Duodenal mucosa (tissue), 2 donors: ENCODE data around the gene ZNF236.
"Not testable (repeated sequence)": the region's sequence is repeated elsewhere in the genome, so short reads cannot be mapped to it uniquely, and the experiment has no call there.

Source experiments
- H3K27ac ChIP-seq: one replicate; pipeline ENCODE4 v1.7.0; 2013; ENCODE audit warnings: low read depth, low read length
- H3K27me3 ChIP-seq, 2 donors: one replicate each; pipeline ENCODE4 v1.7.0; 2013; ENCODE audit warnings: low read length in 2 of 2, control low read depth in 1 of 2; ENCODE audit not compliant: insufficient read depth in 2 of 2, control insufficient read depth in 1 of 2
- H3K36me3 ChIP-seq, 2 donors: one replicate each; pipeline ENCODE4 v1.7.0; 2013; ENCODE audit warnings: low read length in 2 of 2, control low read depth in 1 of 2; ENCODE audit not compliant: insufficient read depth in 2 of 2, control insufficient read depth in 1 of 2
- H3K4me1 ChIP-seq, 2 donors: one replicate each; pipeline ENCODE4 v1.7.0; 2013; ENCODE audit warnings: low read length in 2 of 2, control low read depth in 1 of 2; ENCODE audit not compliant: insufficient read depth in 2 of 2, control insufficient read depth in 1 of 2
- H3K4me3 ChIP-seq, 2 donors: one replicate each; pipeline ENCODE4 v1.7.0; 2013; ENCODE audit warnings: low read length in 2 of 2, low read depth in 1 of 2
- H3K9ac ChIP-seq, 2 donors: one replicate each; pipeline ENCODE4 v1.7.0; 2013; ENCODE audit warnings: low read length in 2 of 2, low read depth in 1 of 2
- H3K9me3 ChIP-seq, 2 donors: one replicate each; pipeline ENCODE4 v1.7.0; 2013; ENCODE audit warnings: low read length in 2 of 2, control low read depth in 1 of 2; ENCODE audit not compliant: control insufficient read depth in 1 of 2

Gene ZNF236

GRCh38 chr18:76965555-76966151 is 143.3 kb downstream of the ZNF236 start:
- H3K4me3 ChIP-seq, H3K9ac ChIP-seq, H3K9me3 ChIP-seq, H3K4me1 ChIP-seq, H3K27me3 ChIP-seq, H3K27ac ChIP-seq: not testable (repeated sequence)
- H3K36me3 ChIP-seq: peaks cover 0 to 15% of the 10 kb centered on the region in 2 donors

GRCh38 chr18:76967299-76967698 is 144.9 kb downstream of the ZNF236 start:
- H3K9ac ChIP-seq: not testable (repeated sequence)
- peaks cover 0 to 14% of the 10 kb centered on the region in 2 donors for H3K36me3 ChIP-seq

DNA sequence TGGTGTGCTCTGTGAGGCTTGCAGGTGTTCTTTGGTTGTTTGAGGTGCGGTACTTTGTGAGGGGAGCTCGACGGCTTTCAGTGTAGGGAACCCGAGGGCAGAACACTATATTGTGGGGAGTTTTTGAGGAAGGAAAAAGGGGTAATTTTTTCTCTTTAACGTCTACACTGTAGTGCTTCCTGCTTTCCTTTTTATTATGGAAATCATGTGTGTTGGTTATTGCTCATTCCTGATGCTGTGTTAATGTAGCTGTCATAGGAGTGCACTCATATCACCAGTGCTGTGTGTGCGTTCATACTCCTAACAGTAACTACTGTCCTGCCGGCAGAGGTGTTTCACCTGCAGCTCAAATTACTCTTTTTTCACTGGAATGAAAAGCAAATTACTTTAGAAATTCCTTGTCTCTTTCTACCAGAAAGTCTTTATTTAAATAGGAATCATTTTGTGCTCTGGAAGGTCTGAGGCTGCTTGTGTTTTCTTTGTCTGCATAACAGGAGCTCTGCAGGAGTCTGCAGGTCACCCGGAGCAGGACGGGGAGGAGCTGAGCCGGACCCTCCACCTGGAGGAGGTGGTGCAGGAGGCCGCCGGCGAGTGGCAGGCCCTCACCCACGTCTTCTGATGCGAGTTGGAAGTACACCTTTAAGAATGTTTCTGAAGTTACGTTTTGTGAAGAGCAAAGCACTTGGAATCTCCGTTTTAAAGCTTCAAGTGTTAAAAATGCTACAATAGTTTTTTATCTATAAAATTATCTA is 145.5 kb downstream of the ZNF236 start:
- peaks cover 0 to 5% of the 10 kb centered on the region in 2 donors for H3K4me1 ChIP-seq
- H3K27me3 ChIP-seq: no peaks in the 10 kb centered on the region
- no peak overlapping the region for H3K9ac ChIP-seq
- H3K27ac ChIP-seq: no peak overlapping the region
- H3K4me3 ChIP-seq: no peak overlapping the region
- H3K9me3 ChIP-seq: no peaks in the 10 kb centered on the region
- H3K36me3 ChIP-seq: peaks cover 0 to 14% of the 10 kb centered on the region in 2 donors

More at GRCh38 chr18:76967299-76967698, 144.9 kb downstream of the ZNF236 start:
- not testable (repeated sequence) for H3K4me1 ChIP-seq, H3K27ac ChIP-seq, H3K27me3 ChIP-seq, H3K4me3 ChIP-seq, H3K9me3 ChIP-seq

- Histone ChIP-seq H3K27me3 (no peaks in the 10 kb centered on the region), H3K4me3 (no peak overlapping the region), H3K36me3 (peaks cover 0 to 14% of the 10 kb centered on the region in 2 donors), H3K9me3 (no peaks in the 10 kb centered on the region), H3K9ac (no peak overlapping the region), H3K27ac (no peak overlapping the region), H3K4me1 (peaks cover 0 to 3% of the 10 kb centered on the region in 2 donors)
Measured at GRCh38 chr18:76970770-76971559, 148.6 kb downstream of the ZNF236 start.

DNA sequence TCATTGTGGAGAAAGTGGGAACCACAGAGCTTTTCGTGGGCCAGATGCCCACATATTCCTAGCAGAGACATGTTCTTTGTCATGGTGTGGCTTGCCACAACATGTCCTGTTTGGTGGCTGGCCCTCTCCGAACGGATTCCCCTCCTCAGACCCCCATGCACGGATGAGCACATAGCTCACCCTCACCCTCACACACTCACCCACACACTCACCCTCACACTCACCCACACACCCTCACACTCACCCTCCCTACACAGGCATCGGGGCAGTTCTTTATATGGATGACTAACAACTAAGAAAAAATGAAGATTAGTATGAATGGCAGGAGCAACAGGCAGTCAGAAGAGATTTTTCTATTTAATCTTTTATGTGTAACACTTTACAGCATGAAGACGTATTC is 149.9 kb downstream of the ZNF236 start:
- no peak overlapping the region for H3K27ac ChIP-seq
- H3K9me3 ChIP-seq: no peaks in the 10 kb centered on the region
- H3K4me3 ChIP-seq: no peak overlapping the region
- no peaks in the 10 kb centered on the region for H3K4me1 ChIP-seq
- H3K36me3 ChIP-seq: peaks cover 0 to 11% of the 10 kb centered on the region in 2 donors
- no peaks in the 10 kb centered on the region for H3K27me3 ChIP-seq
- H3K9ac ChIP-seq: no peak overlapping the region

GRCh38 chr18:76972846-76973519 is 150.6 kb downstream of the ZNF236 start:
- Histone ChIP-seq H3K9ac (no peak overlapping the region), H3K4me1 (peaks cover 5 to 6% of the 10 kb centered on the region in 2 donors), H3K9me3 (no peaks in the 10 kb centered on the region), H3K36me3 (peaks cover 0 to 11% of the 10 kb centered on the region in 2 donors), H3K27me3 (no peaks in the 10 kb centered on the region), H3K4me3 (no peak overlapping the region), H3K27ac (no peak overlapping the region)

- H3K9me3 ChIP-seq: no peaks in the 10 kb centered on the region
- no peak overlapping the region for H3K27ac ChIP-seq
- H3K4me1 ChIP-seq: peaks cover 7 to 11% of the 10 kb centered on the region in 2 donors
- H3K4me3 ChIP-seq: no peak overlapping the region
- H3K36me3 ChIP-seq: peaks cover 0 to 8% of the 10 kb centered on the region in 2 donors
- H3K9ac ChIP-seq: no peak overlapping the region
- H3K27me3 ChIP-seq: no peaks in the 10 kb centered on the region
Measured at GRCh38 chr18:76973520-76974266, 151.3 kb downstream of the ZNF236 start.

DNA sequence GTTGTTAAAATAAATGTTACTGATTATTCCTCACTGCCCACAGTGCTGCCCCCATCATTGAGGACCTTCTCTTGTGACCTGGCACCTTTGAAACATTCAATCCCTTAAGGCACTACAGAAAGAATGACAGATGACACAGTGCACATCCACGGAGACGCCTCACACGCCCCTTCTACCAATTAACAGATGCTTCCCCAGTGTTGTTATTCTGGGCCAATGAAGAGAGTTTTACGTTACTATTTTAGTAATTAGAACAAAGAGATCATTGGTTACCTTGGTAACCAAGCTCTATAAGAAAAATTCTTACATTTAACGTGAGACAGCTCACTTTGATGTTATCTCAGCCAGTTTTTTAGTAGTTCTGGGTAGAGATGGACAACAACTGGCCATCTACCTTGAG is 152.0 kb downstream of the ZNF236 start:
- no peak overlapping the region for H3K27ac ChIP-seq
- no peak overlapping the region for H3K4me3 ChIP-seq
- peaks cover 7 to 11% of the 10 kb centered on the region in 2 donors for H3K4me1 ChIP-seq
- no peaks in the 10 kb centered on the region for H3K27me3 ChIP-seq
- H3K36me3 ChIP-seq: peaks cover 0 to 4% of the 10 kb centered on the region in 2 donors
- H3K9me3 ChIP-seq: no peaks in the 10 kb centered on the region
- H3K9ac ChIP-seq: no peak overlapping the region

DNA sequence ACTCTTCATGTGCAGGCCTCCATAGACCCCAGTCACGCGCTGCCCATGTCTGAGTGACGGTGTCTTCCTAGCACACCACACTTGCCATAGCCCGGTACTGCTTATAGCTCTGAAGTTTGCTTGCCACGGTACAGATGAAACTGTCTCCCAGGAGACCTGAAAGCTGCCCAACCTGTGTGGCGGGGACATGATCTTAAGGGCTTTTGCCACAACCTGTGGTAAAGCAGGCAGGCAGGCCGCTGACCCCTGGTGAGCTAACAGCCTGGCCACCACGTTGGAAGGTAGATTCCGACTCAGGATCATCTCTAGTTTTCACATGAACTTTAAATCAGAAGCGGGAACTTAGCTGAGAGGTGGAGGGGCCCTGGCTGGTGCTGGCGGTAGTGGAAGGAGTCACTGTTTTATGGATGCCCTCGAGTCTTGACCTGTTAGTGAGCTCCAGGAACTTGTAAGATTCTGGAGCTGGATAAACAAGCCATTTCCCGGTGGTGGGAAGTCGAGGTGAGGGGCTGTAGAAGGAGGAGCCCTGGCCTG is 153.3 kb downstream of the ZNF236 start:
- no peak overlapping the region for H3K4me3 ChIP-seq
- no peaks in the 10 kb centered on the region for H3K9me3 ChIP-seq
- H3K27ac ChIP-seq: no peak overlapping the region
- H3K27me3 ChIP-seq: no peaks in the 10 kb centered on the region
- H3K9ac ChIP-seq: no peak overlapping the region
- H3K4me1 ChIP-seq: peaks cover 7 to 11% of the 10 kb centered on the region in 2 donors
- H3K36me3 ChIP-seq: peaks cover 0 to 4% of the 10 kb centered on the region in 2 donors
